ENCODE results near the gene HAO1.

- TF ChIP-seq CTCF (IDR thresholded peaks at IDR 0.05; ENCODE audit: low read length), result no peak
- no peak for TF ChIP-seq EZH2phosphoT487 (IDR thresholded peaks at IDR 0.05; ENCODE audit: low read length)
- no peak for TF ChIP-seq EZH2 (optimal IDR thresholded peaks at IDR 0.05; ENCODE audit: low read depth, low read length)
These were observed 5.2 kb downstream of the HAO1 start for GRCh38 chr20:7935027-7935551.

Measured in MM.1S (cell line).